ENCODE measurements around the gene SLC27A1. TPM values are rescaled to one million over a fixed set of nuclear protein-coding genes. Genes with fewer than 3 reads are reported as not detected.

The SLC27A1 gene
- total and polyA plus RNA-seq, 2 experiments from 2014 or later = 3.5 to 11.6 TPM

DNA sequence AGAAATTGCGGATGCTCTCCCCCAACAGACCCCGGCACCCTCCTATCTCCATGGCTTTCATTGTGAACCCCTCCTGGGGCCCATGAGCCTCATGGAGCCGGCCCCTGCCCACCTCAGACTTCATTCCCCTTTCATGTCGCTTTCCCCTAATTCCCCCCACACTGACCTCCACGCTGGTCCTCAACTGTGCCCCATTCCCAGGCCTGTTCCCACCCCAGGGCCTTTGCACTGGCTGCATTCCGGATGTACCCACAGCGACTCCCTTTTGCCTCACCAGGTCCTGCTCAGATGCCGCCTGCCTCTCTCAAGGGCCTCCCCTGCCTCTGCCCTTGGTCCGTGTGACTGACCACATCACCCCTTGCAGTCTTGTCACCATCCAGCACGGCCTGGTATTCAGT lies 13.3 kb downstream of the SLC27A1 start:
- Histone ChIP-seq H3K4me1 (ENCODE audit: insufficient read depth) (peaks cover 13% of the 10 kb centered on the region; the same call in 1 of the 2 replicates), H3K79me2 (replicated peaks; ENCODE audit: insufficient read depth) (no peaks in the 10 kb centered on the region), H2AFZ (no peak overlapping the region), H3K36me3 (ENCODE audit: insufficient read depth) (no peaks in the 10 kb centered on the region), H4K20me1 (replicated peaks; ENCODE audit: insufficient read depth) (no peaks in the 10 kb centered on the region), H3K27ac (ENCODE audit: low read depth) (no peak overlapping the region), H3K4me2 (no peak overlapping the region), H3F3A (replicated peaks; ENCODE audit: low read depth) (0 out of 2 replicates have a peak, but pooled peaks cover 5% of the 10 kb centered on the region), H3K9me2 (ENCODE audit: insufficient read depth) (no peaks in the 10 kb centered on the region), H3K27me3 (ENCODE audit: insufficient read depth) (no peaks in the 10 kb centered on the region), H3K4me3 (no peak overlapping the region)
- Mint-ChIP-seq H3K4me1 (peaks cover 25% of the 10 kb centered on the region), H3K4me3 (no peak overlapping the region), H3K36me3 (ENCODE audit: low read depth) (no peaks in the 10 kb centered on the region), H3K9me3 (no peaks in the 10 kb centered on the region; the same call in 2 of the 3 replicates), H3K27ac (no peak overlapping the region), H3K27me3 (ENCODE audit: insufficient read depth, low read depth, poor library complexity) (peaks cover 25% of the 10 kb centered on the region)
- ATAC-seq (no peak), DNase-seq (ENCODE audit: low spot score) (no peak)
- TF ChIP-seq ZNF331 (CRISPR knock-in tag; IDR thresholded peaks at IDR 0.05; ENCODE audit: low read depth) (no peak), EZH2 (IDR thresholded peaks at IDR 0.05; ENCODE audit: low read depth, unreplicated experiment) (no peak), EZH2phosphoT487 (IDR thresholded peaks at IDR 0.05; ENCODE audit: unreplicated experiment) (no peak), NANOG (IDR thresholded peaks at IDR 0.05; ENCODE audit: borderline replicate concordance) (no peak), CREB1 (CRISPR knock-in tag; IDR thresholded peaks at IDR 0.05; ENCODE audit: low read depth) (no peak), JUNB (IDR thresholded peaks at IDR 0.05; ENCODE audit: unreplicated experiment) (no peak), ZNF114 (CRISPR knock-in tag; IDR thresholded peaks at IDR 0.05) (no peak)
- TF ChIP-seq, protein P1, sequence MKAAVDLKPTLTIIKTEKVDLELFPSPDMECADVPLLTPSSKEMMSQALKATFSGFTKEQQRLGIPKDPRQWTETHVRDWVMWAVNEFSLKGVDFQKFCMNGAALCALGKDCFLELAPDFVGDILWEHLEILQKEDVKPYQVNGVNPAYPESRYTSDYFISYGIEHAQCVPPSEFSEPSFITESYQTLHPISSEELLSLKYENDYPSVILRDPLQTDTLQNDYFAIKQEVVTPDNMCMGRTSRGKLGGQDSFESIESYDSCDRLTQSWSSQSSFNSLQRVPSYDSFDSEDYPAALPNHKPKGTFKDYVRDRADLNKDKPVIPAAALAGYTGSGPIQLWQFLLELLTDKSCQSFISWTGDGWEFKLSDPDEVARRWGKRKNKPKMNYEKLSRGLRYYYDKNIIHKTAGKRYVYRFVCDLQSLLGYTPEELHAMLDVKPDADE (IDR thresholded peaks at IDR 0.05) = no peak
- TF ChIP-seq, protein P2, sequence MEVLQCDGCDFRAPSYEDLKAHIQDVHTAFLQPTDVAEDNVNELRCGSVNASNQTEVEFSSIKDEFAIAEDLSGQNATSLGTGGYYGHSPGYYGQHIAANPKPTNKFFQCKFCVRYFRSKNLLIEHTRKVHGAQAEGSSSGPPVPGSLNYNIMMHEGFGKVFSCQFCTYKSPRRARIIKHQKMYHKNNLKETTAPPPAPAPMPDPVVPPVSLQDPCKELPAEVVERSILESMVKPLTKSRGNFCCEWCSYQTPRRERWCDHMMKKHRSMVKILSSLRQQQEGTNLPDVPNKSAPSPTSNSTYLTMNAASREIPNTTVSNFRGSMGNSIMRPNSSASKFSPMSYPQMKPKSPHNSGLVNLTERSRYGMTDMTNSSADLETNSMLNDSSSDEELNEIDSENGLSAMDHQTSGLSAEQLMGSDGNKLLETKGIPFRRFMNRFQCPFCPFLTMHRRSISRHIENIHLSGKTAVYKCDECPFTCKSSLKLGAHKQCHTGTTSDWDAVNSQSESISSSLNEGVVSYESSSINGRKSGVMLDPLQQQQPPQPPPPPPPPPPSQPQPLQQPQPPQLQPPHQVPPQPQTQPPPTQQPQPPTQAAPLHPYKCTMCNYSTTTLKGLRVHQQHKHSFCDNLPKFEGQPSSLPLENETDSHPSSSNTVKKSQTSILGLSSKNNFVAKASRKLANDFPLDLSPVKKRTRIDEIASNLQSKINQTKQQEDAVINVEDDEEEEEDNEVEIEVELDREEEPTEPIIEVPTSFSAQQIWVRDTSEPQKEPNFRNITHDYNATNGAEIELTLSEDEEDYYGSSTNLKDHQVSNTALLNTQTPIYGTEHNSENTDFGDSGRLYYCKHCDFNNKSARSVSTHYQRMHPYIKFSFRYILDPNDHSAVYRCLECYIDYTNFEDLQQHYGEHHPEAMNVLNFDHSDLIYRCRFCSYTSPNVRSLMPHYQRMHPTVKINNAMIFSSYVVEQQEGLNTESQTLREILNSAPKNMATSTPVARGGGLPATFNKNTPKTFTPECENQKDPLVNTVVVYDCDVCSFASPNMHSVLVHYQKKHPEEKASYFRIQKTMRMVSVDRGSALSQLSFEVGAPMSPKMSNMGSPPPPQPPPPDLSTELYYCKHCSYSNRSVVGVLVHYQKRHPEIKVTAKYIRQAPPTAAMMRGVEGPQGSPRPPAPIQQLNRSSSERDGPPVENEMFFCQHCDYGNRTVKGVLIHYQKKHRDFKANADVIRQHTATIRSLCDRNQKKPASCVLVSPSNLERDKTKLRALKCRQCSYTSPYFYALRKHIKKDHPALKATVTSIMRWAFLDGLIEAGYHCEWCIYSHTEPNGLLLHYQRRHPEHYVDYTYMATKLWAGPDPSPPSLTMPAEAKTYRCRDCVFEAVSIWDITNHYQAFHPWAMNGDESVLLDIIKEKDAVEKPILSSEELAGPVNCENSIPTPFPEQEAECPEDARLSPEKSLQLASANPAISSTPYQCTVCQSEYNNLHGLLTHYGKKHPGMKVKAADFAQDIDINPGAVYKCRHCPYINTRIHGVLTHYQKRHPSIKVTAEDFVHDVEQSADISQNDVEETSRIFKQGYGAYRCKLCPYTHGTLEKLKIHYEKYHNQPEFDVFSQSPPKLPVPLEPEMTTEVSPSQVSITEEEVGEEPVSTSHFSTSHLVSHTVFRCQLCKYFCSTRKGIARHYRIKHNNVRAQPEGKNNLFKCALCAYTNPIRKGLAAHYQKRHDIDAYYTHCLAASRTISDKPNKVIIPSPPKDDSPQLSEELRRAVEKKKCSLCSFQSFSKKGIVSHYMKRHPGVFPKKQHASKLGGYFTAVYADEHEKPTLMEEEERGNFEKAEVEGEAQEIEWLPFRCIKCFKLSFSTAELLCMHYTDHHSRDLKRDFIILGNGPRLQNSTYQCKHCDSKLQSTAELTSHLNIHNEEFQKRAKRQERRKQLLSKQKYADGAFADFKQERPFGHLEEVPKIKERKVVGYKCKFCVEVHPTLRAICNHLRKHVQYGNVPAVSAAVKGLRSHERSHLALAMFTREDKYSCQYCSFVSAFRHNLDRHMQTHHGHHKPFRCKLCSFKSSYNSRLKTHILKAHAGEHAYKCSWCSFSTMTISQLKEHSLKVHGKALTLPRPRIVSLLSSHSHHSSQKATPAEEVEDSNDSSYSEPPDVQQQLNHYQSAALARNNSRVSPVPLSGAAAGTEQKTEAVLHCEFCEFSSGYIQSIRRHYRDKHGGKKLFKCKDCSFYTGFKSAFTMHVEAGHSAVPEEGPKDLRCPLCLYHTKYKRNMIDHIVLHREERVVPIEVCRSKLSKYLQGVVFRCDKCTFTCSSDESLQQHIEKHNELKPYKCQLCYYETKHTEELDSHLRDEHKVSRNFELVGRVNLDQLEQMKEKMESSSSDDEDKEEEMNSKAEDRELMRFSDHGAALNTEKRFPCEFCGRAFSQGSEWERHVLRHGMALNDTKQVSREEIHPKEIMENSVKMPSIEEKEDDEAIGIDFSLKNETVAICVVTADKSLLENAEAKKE (CRISPR knock-in tag; IDR thresholded peaks at IDR 0.05) = no peak
- TF ChIP-seq, protein P3, sequence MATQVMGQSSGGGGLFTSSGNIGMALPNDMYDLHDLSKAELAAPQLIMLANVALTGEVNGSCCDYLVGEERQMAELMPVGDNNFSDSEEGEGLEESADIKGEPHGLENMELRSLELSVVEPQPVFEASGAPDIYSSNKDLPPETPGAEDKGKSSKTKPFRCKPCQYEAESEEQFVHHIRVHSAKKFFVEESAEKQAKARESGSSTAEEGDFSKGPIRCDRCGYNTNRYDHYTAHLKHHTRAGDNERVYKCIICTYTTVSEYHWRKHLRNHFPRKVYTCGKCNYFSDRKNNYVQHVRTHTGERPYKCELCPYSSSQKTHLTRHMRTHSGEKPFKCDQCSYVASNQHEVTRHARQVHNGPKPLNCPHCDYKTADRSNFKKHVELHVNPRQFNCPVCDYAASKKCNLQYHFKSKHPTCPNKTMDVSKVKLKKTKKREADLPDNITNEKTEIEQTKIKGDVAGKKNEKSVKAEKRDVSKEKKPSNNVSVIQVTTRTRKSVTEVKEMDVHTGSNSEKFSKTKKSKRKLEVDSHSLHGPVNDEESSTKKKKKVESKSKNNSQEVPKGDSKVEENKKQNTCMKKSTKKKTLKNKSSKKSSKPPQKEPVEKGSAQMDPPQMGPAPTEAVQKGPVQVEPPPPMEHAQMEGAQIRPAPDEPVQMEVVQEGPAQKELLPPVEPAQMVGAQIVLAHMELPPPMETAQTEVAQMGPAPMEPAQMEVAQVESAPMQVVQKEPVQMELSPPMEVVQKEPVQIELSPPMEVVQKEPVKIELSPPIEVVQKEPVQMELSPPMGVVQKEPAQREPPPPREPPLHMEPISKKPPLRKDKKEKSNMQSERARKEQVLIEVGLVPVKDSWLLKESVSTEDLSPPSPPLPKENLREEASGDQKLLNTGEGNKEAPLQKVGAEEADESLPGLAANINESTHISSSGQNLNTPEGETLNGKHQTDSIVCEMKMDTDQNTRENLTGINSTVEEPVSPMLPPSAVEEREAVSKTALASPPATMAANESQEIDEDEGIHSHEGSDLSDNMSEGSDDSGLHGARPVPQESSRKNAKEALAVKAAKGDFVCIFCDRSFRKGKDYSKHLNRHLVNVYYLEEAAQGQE (IDR thresholded peaks at IDR 0.05; ENCODE audit: unreplicated experiment) = no peak
